HL-60 (cell line): ENCODE results near the gene ZNF502.

Experiments
- POLR2AphosphoS5 ChIP-seq: IDR thresholded peaks from 2 replicates; pipeline ENCODE4 v1.6.1; 2012; ENCODE audit warnings: low read depth
- TF ChIP-seq, protein P1 (sequence below): IDR thresholded peaks from one replicate; pipeline ENCODE4 v1.5.1; 2011; ENCODE audit warnings: low read length, control low read depth, inconsistent platforms; ENCODE audit not compliant: insufficient read depth

- TF ChIP-seq, protein P1, sequence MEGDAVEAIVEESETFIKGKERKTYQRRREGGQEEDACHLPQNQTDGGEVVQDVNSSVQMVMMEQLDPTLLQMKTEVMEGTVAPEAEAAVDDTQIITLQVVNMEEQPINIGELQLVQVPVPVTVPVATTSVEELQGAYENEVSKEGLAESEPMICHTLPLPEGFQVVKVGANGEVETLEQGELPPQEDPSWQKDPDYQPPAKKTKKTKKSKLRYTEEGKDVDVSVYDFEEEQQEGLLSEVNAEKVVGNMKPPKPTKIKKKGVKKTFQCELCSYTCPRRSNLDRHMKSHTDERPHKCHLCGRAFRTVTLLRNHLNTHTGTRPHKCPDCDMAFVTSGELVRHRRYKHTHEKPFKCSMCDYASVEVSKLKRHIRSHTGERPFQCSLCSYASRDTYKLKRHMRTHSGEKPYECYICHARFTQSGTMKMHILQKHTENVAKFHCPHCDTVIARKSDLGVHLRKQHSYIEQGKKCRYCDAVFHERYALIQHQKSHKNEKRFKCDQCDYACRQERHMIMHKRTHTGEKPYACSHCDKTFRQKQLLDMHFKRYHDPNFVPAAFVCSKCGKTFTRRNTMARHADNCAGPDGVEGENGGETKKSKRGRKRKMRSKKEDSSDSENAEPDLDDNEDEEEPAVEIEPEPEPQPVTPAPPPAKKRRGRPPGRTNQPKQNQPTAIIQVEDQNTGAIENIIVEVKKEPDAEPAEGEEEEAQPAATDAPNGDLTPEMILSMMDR = no peak
- no peak for TF ChIP-seq POLR2AphosphoS5
Observed at GRCh38 chr3:44762690-44763089, 50.2 kb downstream of the ZNF502 start.
